GM12892 (cell line): ENCODE measurements around the gene DGKB.

Experiments used
- POLR2A ChIP-seq: IDR thresholded peaks from 2 replicates; pipeline ENCODE4 v1.6.1; 2011; ENCODE audit warnings: low read depth, low read length, control low read depth
- TAF1 ChIP-seq: IDR thresholded peaks from 2 replicates; pipeline ENCODE4 v1.6.1; 2011; ENCODE audit warnings: low read depth, mild to moderate bottlenecking, control low read depth, low read length, borderline replicate concordance

DNA sequence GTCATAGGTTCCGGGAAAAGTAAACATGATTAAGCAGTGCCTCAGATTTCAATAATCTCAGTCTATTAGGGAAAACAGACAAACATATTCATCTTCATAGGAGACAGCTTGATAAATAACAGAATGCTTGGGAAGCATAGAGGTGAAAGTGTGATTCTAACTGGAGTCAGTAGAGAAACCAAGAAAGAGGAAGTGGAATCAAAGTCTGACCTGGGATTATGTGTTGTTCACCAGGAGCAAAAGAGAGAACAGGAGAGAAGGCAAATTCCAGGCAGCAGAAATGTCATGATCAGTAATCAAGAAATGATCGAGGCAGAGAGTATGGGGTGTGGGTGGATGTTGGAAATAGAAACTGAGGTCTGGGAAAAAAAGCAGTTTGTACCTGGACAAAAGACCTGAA lies 43.7 kb downstream of the DGKB start:
- TF ChIP-seq TAF1, result no peak
- no peak for TF ChIP-seq POLR2A
